ENCODE data around the gene AGBL4. TPM values are rescaled to one million over a fixed set of nuclear protein-coding genes. Genes with fewer than 3 reads are reported as not detected.

Gene AGBL4
- total RNA-seq, 2 experiments from 2014 or later = not detected

GRCh38 chr1:49523764-49524163 is 500.0 kb downstream of the AGBL4 start:
- Mint-ChIP-seq H3K4me3 (no peak overlapping the region), H3K27me3 (ENCODE audit: low read depth) (peaks cover 2% of the 10 kb centered on the region)

GRCh38 chr1:49466961-49467360 is 556.8 kb downstream of the AGBL4 start:
- no peak overlapping the region for H3K4me3 Mint-ChIP-seq
- no peak for DNase-seq
- H3K9me3 Mint-ChIP-seq = no peaks in the 10 kb centered on the region
- intact Hi-C loops (cut with micrococcal nuclease) = no loop called here
- H3K4me1 Mint-ChIP-seq (ENCODE audit: low read depth) = no peaks in the 10 kb centered on the region
- CTCF ChIA-PET = no interaction called here
- no peaks in the 10 kb centered on the region for H3K36me3 Mint-ChIP-seq (ENCODE audit: low read depth)
- peaks cover 2% of the 10 kb centered on the region for H3K27me3 Mint-ChIP-seq (ENCODE audit: low read depth)
- no peak overlapping the region for H3K27ac Mint-ChIP-seq

More at GRCh38 chr1:49523764-49524163, 500.0 kb downstream of the AGBL4 start:
- DNase-seq = no peak
- intact Hi-C loops (cut with micrococcal nuclease) = no loop called here
- no peaks in the 10 kb centered on the region for H3K36me3 Mint-ChIP-seq (ENCODE audit: low read depth)
- H3K4me1 Mint-ChIP-seq (ENCODE audit: low read depth) = no peaks in the 10 kb centered on the region
- H3K27ac Mint-ChIP-seq = no peak overlapping the region
- no peaks in the 10 kb centered on the region for H3K9me3 Mint-ChIP-seq
- CTCF ChIA-PET = no interaction called here

GRCh38 chr1:49465486-49466185 is 558.1 kb downstream of the AGBL4 start:
- no peak overlapping the region for H3K27ac Mint-ChIP-seq

GRCh38 chr1:49448200-49448599 is 575.6 kb downstream of the AGBL4 start:
- intact Hi-C loops (cut with micrococcal nuclease) = no loop called here
- Mint-ChIP-seq H3K27ac (no peak overlapping the region), H3K4me3 (no peak overlapping the region), H3K9me3 (peaks cover 12% of the 10 kb centered on the region), H3K4me1 (ENCODE audit: low read depth) (no peaks in the 10 kb centered on the region), H3K27me3 (ENCODE audit: low read depth) (no peaks in the 10 kb centered on the region), H3K36me3 (ENCODE audit: low read depth) (no peaks in the 10 kb centered on the region)
- CTCF ChIA-PET = no interaction called here
- DNase-seq = no peak

More at GRCh38 chr1:49465486-49466185, 558.1 kb downstream of the AGBL4 start:
- H3K9me3 Mint-ChIP-seq = peaks cover 2% of the 10 kb centered on the region
- H3K27me3 Mint-ChIP-seq (ENCODE audit: low read depth) = peaks cover 5% of the 10 kb centered on the region
- intact Hi-C loops (cut with micrococcal nuclease) = no loop called here
- CTCF ChIA-PET = no interaction called here
- H3K4me3 Mint-ChIP-seq = no peak overlapping the region
- no peaks in the 10 kb centered on the region for H3K4me1 Mint-ChIP-seq (ENCODE audit: low read depth)
- H3K36me3 Mint-ChIP-seq (ENCODE audit: low read depth) = no peaks in the 10 kb centered on the region
- DNase-seq = no peak

- intact Hi-C loops (cut with micrococcal nuclease) = no loop called here
- Mint-ChIP-seq H3K4me3 (no peak overlapping the region), H3K4me1 (ENCODE audit: low read depth) (no peaks in the 10 kb centered on the region), H3K27ac (no peak overlapping the region), H3K36me3 (ENCODE audit: low read depth) (no peaks in the 10 kb centered on the region), H3K27me3 (ENCODE audit: low read depth) (no peaks in the 10 kb centered on the region), H3K9me3 (peaks cover 8% of the 10 kb centered on the region)
- CTCF ChIA-PET = no interaction called here
- DNase-seq = no peak
Observed at GRCh38 chr1:49436865-49437264, 586.9 kb downstream of the AGBL4 start.

GRCh38 chr1:49435291-49435690 is 588.5 kb downstream of the AGBL4 start:
- Mint-ChIP-seq H3K27me3 (ENCODE audit: low read depth) (no peaks in the 10 kb centered on the region), H3K36me3 (ENCODE audit: low read depth) (no peaks in the 10 kb centered on the region), H3K27ac (no peak overlapping the region), H3K4me1 (ENCODE audit: low read depth) (no peaks in the 10 kb centered on the region), H3K9me3 (peaks cover 3% of the 10 kb centered on the region), H3K4me3 (no peak overlapping the region)
- DNase-seq = no peak
- CTCF ChIA-PET = no interaction called here
- intact Hi-C loops (cut with micrococcal nuclease) = no loop called here

- no peaks in the 10 kb centered on the region for H3K36me3 Mint-ChIP-seq (ENCODE audit: low read depth)
- H3K27ac Mint-ChIP-seq = no peak overlapping the region
- peaks cover 8% of the 10 kb centered on the region for H3K9me3 Mint-ChIP-seq
- H3K27me3 Mint-ChIP-seq (ENCODE audit: low read depth) = no peaks in the 10 kb centered on the region
- CTCF ChIA-PET = no interaction called here
- intact Hi-C loops (cut with micrococcal nuclease) = no loop called here
- no peak overlapping the region for H3K4me3 Mint-ChIP-seq
- DNase-seq = no peak
- H3K4me1 Mint-ChIP-seq (ENCODE audit: low read depth) = no peaks in the 10 kb centered on the region
Observed at GRCh38 chr1:49424782-49425181, 599.0 kb downstream of the AGBL4 start.

GRCh38 chr1:49416758-49417157 is 607.0 kb downstream of the AGBL4 start:
- CTCF ChIA-PET = interaction anchor here (0.6 kb wide), 1 partner anchor 686 kb away, joined by 3 read pairs; no protein-coding TSS in a partner anchor
- DNase-seq = no peak
- Mint-ChIP-seq H3K4me1 (ENCODE audit: low read depth) (no peaks in the 10 kb centered on the region), H3K4me3 (no peak overlapping the region), H3K36me3 (ENCODE audit: low read depth) (no peaks in the 10 kb centered on the region), H3K27me3 (ENCODE audit: low read depth) (no peaks in the 10 kb centered on the region), H3K9me3 (no peaks in the 10 kb centered on the region), H3K27ac (no peak overlapping the region)
- intact Hi-C loops (cut with micrococcal nuclease) = no loop called here

- H3K4me3 Mint-ChIP-seq = no peak overlapping the region
- intact Hi-C loops (cut with micrococcal nuclease) = no loop called here
- H3K36me3 Mint-ChIP-seq (ENCODE audit: low read depth) = no peaks in the 10 kb centered on the region
- CTCF ChIA-PET = no interaction called here
- H3K9me3 Mint-ChIP-seq = no peaks in the 10 kb centered on the region
- H3K4me1 Mint-ChIP-seq (ENCODE audit: low read depth) = no peaks in the 10 kb centered on the region
- no peak for DNase-seq
- no peaks in the 10 kb centered on the region for H3K27me3 Mint-ChIP-seq (ENCODE audit: low read depth)
- no peak overlapping the region for H3K27ac Mint-ChIP-seq
Observed at GRCh38 chr1:49408346-49408745, 615.4 kb downstream of the AGBL4 start.

GRCh38 chr1:49397086-49397485 is 626.7 kb downstream of the AGBL4 start:
- DNase-seq = no peak
- no peaks in the 10 kb centered on the region for H3K27me3 Mint-ChIP-seq (ENCODE audit: low read depth)
- intact Hi-C loops (cut with micrococcal nuclease) = no loop called here
- no peak overlapping the region for H3K27ac Mint-ChIP-seq
- H3K9me3 Mint-ChIP-seq = peaks cover 15% of the 10 kb centered on the region
- CTCF ChIA-PET = no interaction called here
- no peaks in the 10 kb centered on the region for H3K4me1 Mint-ChIP-seq (ENCODE audit: low read depth)
- H3K4me3 Mint-ChIP-seq = no peak overlapping the region
- no peaks in the 10 kb centered on the region for H3K36me3 Mint-ChIP-seq (ENCODE audit: low read depth)

- no peaks in the 10 kb centered on the region for H3K27me3 Mint-ChIP-seq (ENCODE audit: low read depth)
- no peak overlapping the region for H3K27ac Mint-ChIP-seq
- H3K4me1 Mint-ChIP-seq (ENCODE audit: low read depth) = no peaks in the 10 kb centered on the region
- H3K4me3 Mint-ChIP-seq = no peak overlapping the region
- peaks cover 5% of the 10 kb centered on the region for H3K9me3 Mint-ChIP-seq
- CTCF ChIA-PET = no interaction called here
- intact Hi-C loops (cut with micrococcal nuclease) = no loop called here
- DNase-seq = no peak
- H3K36me3 Mint-ChIP-seq (ENCODE audit: low read depth) = no peaks in the 10 kb centered on the region
Observed at GRCh38 chr1:49394200-49394599, 629.6 kb downstream of the AGBL4 start.

GRCh38 chr1:49389699-49390098 is 634.1 kb downstream of the AGBL4 start:
- CTCF ChIA-PET = no interaction called here
- intact Hi-C loops (cut with micrococcal nuclease) = no loop called here
- DNase-seq = no peak
- H3K4me3 Mint-ChIP-seq = no peak overlapping the region
- no peaks in the 10 kb centered on the region for H3K36me3 Mint-ChIP-seq (ENCODE audit: low read depth)
- no peak overlapping the region for H3K27ac Mint-ChIP-seq
- no peaks in the 10 kb centered on the region for H3K4me1 Mint-ChIP-seq (ENCODE audit: low read depth)
- H3K27me3 Mint-ChIP-seq (ENCODE audit: low read depth) = no peaks in the 10 kb centered on the region
- H3K9me3 Mint-ChIP-seq = peaks cover 3% of the 10 kb centered on the region

- Mint-ChIP-seq H3K4me3 (no peak overlapping the region), H3K36me3 (ENCODE audit: low read depth) (no peaks in the 10 kb centered on the region), H3K9me3 (peaks cover 1% of the 10 kb centered on the region), H3K4me1 (ENCODE audit: low read depth) (no peaks in the 10 kb centered on the region), H3K27ac (no peak overlapping the region), H3K27me3 (ENCODE audit: low read depth) (no peaks in the 10 kb centered on the region)
- CTCF ChIA-PET = no interaction called here
- DNase-seq = no peak
- intact Hi-C loops (cut with micrococcal nuclease) = no loop called here
Observed at GRCh38 chr1:49364676-49365075, 659.1 kb downstream of the AGBL4 start.

All from activated naive CD4-positive, alpha-beta T cell treated with anti-CD3 and anti-CD28 coated beads for 36 hours (primary cell).